H9 (cell line): ENCODE results near the gene ZFY. TPM values are rescaled to one million over a fixed set of nuclear protein-coding genes. Genes with fewer than 3 reads are reported as not detected.

Experiments used
- DNase-seq: peaks from one replicate; pipeline ENCODE4 v3.0.0-alpha.2; 2017
- H2AFZ ChIP-seq: one replicate; pipeline ENCODE4 v1.6.1; 2013; ENCODE audit warnings: mild to moderate bottlenecking, low read length, control low read depth, moderate library complexity
- H2AK5ac ChIP-seq: 2 replicates; pipeline ENCODE4 v1.6.1; 2013; ENCODE audit warnings: low read length, control low read depth, mixed read lengths; ENCODE audit not compliant: insufficient read length
- H2BK120ac ChIP-seq: one replicate; pipeline ENCODE4 v1.6.1; 2013; ENCODE audit warnings: low read depth, mild to moderate bottlenecking, low read length, control low read depth, inconsistent platforms; ENCODE audit not compliant: poor library complexity, severe bottlenecking
- H2BK12ac ChIP-seq: 2 replicates; pipeline ENCODE4 v1.6.1; 2013; ENCODE audit warnings: low read length, control low read depth, mixed read lengths, low read depth; ENCODE audit not compliant: insufficient read length
- H2BK15ac ChIP-seq: 2 replicates; pipeline ENCODE4 v1.6.1; 2013; ENCODE audit warnings: low read depth, low read length, control low read depth
- H2BK20ac ChIP-seq: one replicate; pipeline ENCODE4 v1.6.1; 2013; ENCODE audit warnings: low read depth, mild to moderate bottlenecking, low read length, control low read depth, inconsistent platforms; ENCODE audit not compliant: poor library complexity, severe bottlenecking
- H2BK5ac ChIP-seq: 2 replicates; pipeline ENCODE4 v1.6.1; 2013; ENCODE audit warnings: low read length, control low read depth, mixed read lengths; ENCODE audit not compliant: insufficient read length
- H3K14ac ChIP-seq: 2 replicates; pipeline ENCODE4 v1.6.1; 2013; ENCODE audit warnings: low read length, control low read depth; ENCODE audit not compliant: insufficient read depth
- H3K18ac ChIP-seq: 2 replicates; pipeline ENCODE4 v1.6.1; 2013; ENCODE audit warnings: low read depth, mild to moderate bottlenecking, mixed read lengths, low read length, control low read depth; ENCODE audit not compliant: insufficient read length
- H3K23ac ChIP-seq: 2 replicates; pipeline ENCODE4 v1.6.1; 2013; ENCODE audit warnings: low read length, control low read depth, mixed read lengths, low read depth; ENCODE audit not compliant: insufficient read length
- H3K23me2 ChIP-seq: 2 replicates; pipeline ENCODE4 v1.6.1; 2013; ENCODE audit warnings: low read depth, mild to moderate bottlenecking, mixed read lengths, low read length, control low read depth; ENCODE audit not compliant: insufficient read length, poor library complexity, severe bottlenecking
- H3K27ac ChIP-seq: 2 replicates; pipeline ENCODE4 v1.5.1; 2013; ENCODE audit warnings: low read length, control low read depth, mixed read lengths, low read depth; ENCODE audit not compliant: insufficient read length
- H3K27me3 ChIP-seq: 2 replicates; pipeline ENCODE4 v1.6.1; 2013; ENCODE audit warnings: low read length, control low read depth, inconsistent platforms; ENCODE audit not compliant: insufficient read depth
- H3K4ac ChIP-seq: 2 replicates; pipeline ENCODE4 v1.6.1; 2013; ENCODE audit warnings: low read depth, mild to moderate bottlenecking, control low read depth, inconsistent platforms, low read length, moderate library complexity
- H3K4me1 ChIP-seq: 2 replicates; pipeline ENCODE4 v1.6.1; 2013; ENCODE audit warnings: low read length, control low read depth, inconsistent platforms; ENCODE audit not compliant: insufficient read depth
- H3K4me2 ChIP-seq: 2 replicates; pipeline ENCODE4 v1.6.1; 2013; ENCODE audit warnings: low read length, control low read depth, mixed read lengths; ENCODE audit not compliant: insufficient read length, insufficient read depth
- H3K56ac ChIP-seq: 2 replicates; pipeline ENCODE4 v1.6.1; 2013; ENCODE audit warnings: low read depth, mild to moderate bottlenecking, mixed read lengths, low read length, control low read depth; ENCODE audit not compliant: insufficient read length
- H3K79me1 ChIP-seq: 2 replicates; pipeline ENCODE4 v1.6.1; 2013; ENCODE audit warnings: low read depth, mild to moderate bottlenecking, moderate library complexity, low read length, control low read depth, inconsistent platforms; ENCODE audit not compliant: insufficient read depth, poor library complexity, severe bottlenecking
- H3K79me2 ChIP-seq: 2 replicates; pipeline ENCODE4 v1.6.1; 2013; ENCODE audit warnings: low read length, control low read depth, inconsistent platforms; ENCODE audit not compliant: insufficient read depth
- H3K9ac ChIP-seq: 2 replicates; pipeline ENCODE4 v1.6.1; 2013; ENCODE audit warnings: low read length, control low read depth, mixed read lengths; ENCODE audit not compliant: insufficient read length; ENCODE audit errors: extremely low read depth
- H3K9me3 ChIP-seq: one replicate; pipeline ENCODE4 v1.6.1; 2013; ENCODE audit warnings: low read depth, low read length, inconsistent platforms; ENCODE audit not compliant: control insufficient read depth
- H3T11ph ChIP-seq: one replicate; pipeline ENCODE4 v1.6.1; 2013; ENCODE audit warnings: mild to moderate bottlenecking, low read length, control low read depth, inconsistent platforms
- H4K20me1 ChIP-seq: one replicate; pipeline ENCODE4 v1.6.1; 2013; ENCODE audit not compliant: control insufficient read depth, insufficient read length, insufficient read depth
- H4K5ac ChIP-seq: 2 replicates; pipeline ENCODE4 v1.6.1; 2013; ENCODE audit warnings: low read depth, mild to moderate bottlenecking, mixed read lengths, low read length, control low read depth; ENCODE audit not compliant: insufficient read length
- H4K8ac ChIP-seq: replicated peaks from 2 replicates; pipeline ENCODE4 v1.6.1; 2013; ENCODE audit warnings: low read length, control low read depth, mixed read lengths, low read depth; ENCODE audit not compliant: insufficient read length
- H4K91ac ChIP-seq: 2 replicates; pipeline ENCODE4 v1.6.1; 2013; ENCODE audit warnings: low read depth, mild to moderate bottlenecking, moderate library complexity, mixed read lengths, low read length, control low read depth; ENCODE audit not compliant: insufficient read length
- H3K27ac Mint-ChIP-seq, 3 experiments: 2 replicates in 2 of 3; 3 replicates in 1 of 3; pipeline ENCODE4 v1.8.0; 2020 to 2021; ENCODE audit warnings: mixed read lengths in 3 of 3, mild to moderate bottlenecking in 1 of 3, moderate library complexity in 1 of 3
- H3K27me3 Mint-ChIP-seq: 2 replicates; pipeline ENCODE4 v1.8.0; 2021; ENCODE audit warnings: low read depth, mild to moderate bottlenecking, moderate library complexity, mixed read lengths
- H3K36me3 Mint-ChIP-seq, 3 experiments: 2 replicates in 2 of 3; 3 replicates in 1 of 3; pipeline ENCODE4 v1.8.0; 2020 to 2021; ENCODE audit warnings: low read depth in 3 of 3, mixed read lengths in 3 of 3; ENCODE audit not compliant: insufficient read depth in 1 of 3
- H3K4me1 Mint-ChIP-seq, 2 experiments: 2 replicates each; pipeline ENCODE4 v1.8.0; 2020; ENCODE audit warnings: mixed read lengths in 2 of 2
- H3K4me3 Mint-ChIP-seq, 2 experiments: 2 replicates in 1 of 2; 3 replicates in 1 of 2; pipeline ENCODE4 v1.8.0; 2020 to 2021; ENCODE audit warnings: mild to moderate bottlenecking in 2 of 2, mixed read lengths in 2 of 2, moderate library complexity in 1 of 2
- H3K9me3 Mint-ChIP-seq, 2 experiments: 2 replicates in 1 of 2; 3 replicates in 1 of 2; pipeline ENCODE4 v1.8.0; 2020; ENCODE audit warnings: mild to moderate bottlenecking in 2 of 2, mixed read lengths in 2 of 2, moderate library complexity in 1 of 2
- WGBS: extraction: QIAGEN DNeasy Blood & Tissue Kit; methylation state at CpG from one replicate; pipeline ENCODE4 v1.1.7; 2013; ENCODE audit warnings: missing lambda C conversion rate, low lambda C conversion rate, mixed read lengths; ENCODE audit not compliant: insufficient read length; ENCODE audit errors: extremely low coverage; 5-methylcytosine and 5-hydroxymethylcytosine counted together
- total RNA-seq: library from RNA; stranded (reverse); gene quantifications from 2 replicates; pipeline ENCODE4 v1.2.1, GENCODE V29; 2021
- TF ChIP-seq, protein P1 (sequence below): fragments of 200-600 bp; sonication (generic); conservative IDR thresholded peaks from 3 replicates; pipeline ENCODE4 v1.8.0; 2021; ENCODE audit warnings: antibody characterized with exemption, mild to moderate bottlenecking

The ZFY gene
- total RNA-seq, 1 experiment from 2014 or later, result not detected

DNA sequence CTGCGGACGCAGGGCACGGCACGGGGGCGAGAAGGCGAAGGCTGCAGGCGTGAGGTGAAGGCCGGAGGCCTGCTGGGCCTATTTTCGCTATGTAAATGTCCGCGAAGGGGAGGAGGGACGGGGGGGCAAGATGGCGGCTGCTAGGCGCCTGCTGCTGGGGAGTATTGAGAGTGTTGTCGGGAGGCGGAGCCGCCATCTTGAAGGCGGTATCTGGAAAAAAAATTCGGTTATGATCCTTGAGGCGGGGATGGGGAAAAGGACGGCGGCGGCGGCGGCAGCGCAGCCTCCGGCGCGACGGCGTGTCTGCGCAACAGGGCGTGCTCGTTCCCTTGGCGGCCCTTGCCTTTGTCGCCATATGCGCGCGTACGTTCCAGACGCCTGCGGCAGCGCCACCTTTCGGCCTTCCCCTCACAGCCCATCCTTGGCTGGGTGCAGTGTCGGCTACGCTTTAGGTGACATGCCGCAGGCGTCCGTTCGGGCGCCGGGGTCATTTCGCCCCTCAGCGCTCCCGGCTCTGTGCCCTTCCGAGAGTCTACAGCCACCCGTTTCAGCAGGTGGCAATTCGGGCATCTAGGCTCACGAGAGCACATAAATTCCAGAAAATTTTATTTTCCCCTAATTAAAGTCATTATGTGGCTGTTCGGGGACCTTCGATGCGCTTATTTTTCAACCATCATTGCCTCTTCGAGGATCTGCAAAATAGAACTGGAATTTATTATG lies 695 bp downstream of the ZFY start:
- Histone ChIP-seq H3K23me2 (no peaks in the 10 kb centered on the region), H3K9me3 (no peaks in the 10 kb centered on the region), H3K56ac (no peak overlapping the region), H2BK15ac (no peak overlapping the region), H3K79me2 (no peaks in the 10 kb centered on the region), H3K23ac (no peak overlapping the region), H2BK12ac (no peak overlapping the region), H3K4ac (no peak overlapping the region), H2BK20ac (no peak overlapping the region), H3K18ac (no peak overlapping the region), H3K14ac (no peak overlapping the region), H3T11ph (no peak overlapping the region), H3K9ac (no peak overlapping the region), H2AK5ac (no peak overlapping the region), H3K27ac (no peak overlapping the region), H3K79me1 (no peaks in the 10 kb centered on the region), H3K27me3 (no peaks in the 10 kb centered on the region), H4K5ac (no peak overlapping the region), H4K8ac (no peak overlapping the region), H4K20me1 (no peaks in the 10 kb centered on the region), H4K91ac (no peak overlapping the region), H2AFZ (no peak overlapping the region), H3K4me2 (no peak overlapping the region), H3K4me1 (no peaks in the 10 kb centered on the region), H2BK5ac (no peak overlapping the region), H2BK120ac (no peak overlapping the region)
- Mint-ChIP-seq H3K4me1 (no peaks in the 10 kb centered on the region), H3K9me3 (no peaks in the 10 kb centered on the region), H3K27me3 (no peaks in the 10 kb centered on the region), H3K4me3 (no peak overlapping the region), H3K36me3 (no peaks in the 10 kb centered on the region), H3K27ac (no peak overlapping the region)
- WGBS, result no CpG with 5 or more reads among the region's 63 CpGs
- TF ChIP-seq, protein P1, sequence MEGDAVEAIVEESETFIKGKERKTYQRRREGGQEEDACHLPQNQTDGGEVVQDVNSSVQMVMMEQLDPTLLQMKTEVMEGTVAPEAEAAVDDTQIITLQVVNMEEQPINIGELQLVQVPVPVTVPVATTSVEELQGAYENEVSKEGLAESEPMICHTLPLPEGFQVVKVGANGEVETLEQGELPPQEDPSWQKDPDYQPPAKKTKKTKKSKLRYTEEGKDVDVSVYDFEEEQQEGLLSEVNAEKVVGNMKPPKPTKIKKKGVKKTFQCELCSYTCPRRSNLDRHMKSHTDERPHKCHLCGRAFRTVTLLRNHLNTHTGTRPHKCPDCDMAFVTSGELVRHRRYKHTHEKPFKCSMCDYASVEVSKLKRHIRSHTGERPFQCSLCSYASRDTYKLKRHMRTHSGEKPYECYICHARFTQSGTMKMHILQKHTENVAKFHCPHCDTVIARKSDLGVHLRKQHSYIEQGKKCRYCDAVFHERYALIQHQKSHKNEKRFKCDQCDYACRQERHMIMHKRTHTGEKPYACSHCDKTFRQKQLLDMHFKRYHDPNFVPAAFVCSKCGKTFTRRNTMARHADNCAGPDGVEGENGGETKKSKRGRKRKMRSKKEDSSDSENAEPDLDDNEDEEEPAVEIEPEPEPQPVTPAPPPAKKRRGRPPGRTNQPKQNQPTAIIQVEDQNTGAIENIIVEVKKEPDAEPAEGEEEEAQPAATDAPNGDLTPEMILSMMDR, result no peak
- no peak for DNase-seq
